ENCODE measurements around the gene IQSEC2. TPM values are rescaled to one million over a fixed set of nuclear protein-coding genes. Genes with fewer than 3 reads are reported as not detected.

IQSEC2 gene
- total and polyA plus RNA-seq, 2 of the 13 experiments (the other 11 are each of a cell fraction or from before 2014, with no cell fraction given), result 0.13 to 0.21 TPM

- TF ChIP-seq, protein P1, sequence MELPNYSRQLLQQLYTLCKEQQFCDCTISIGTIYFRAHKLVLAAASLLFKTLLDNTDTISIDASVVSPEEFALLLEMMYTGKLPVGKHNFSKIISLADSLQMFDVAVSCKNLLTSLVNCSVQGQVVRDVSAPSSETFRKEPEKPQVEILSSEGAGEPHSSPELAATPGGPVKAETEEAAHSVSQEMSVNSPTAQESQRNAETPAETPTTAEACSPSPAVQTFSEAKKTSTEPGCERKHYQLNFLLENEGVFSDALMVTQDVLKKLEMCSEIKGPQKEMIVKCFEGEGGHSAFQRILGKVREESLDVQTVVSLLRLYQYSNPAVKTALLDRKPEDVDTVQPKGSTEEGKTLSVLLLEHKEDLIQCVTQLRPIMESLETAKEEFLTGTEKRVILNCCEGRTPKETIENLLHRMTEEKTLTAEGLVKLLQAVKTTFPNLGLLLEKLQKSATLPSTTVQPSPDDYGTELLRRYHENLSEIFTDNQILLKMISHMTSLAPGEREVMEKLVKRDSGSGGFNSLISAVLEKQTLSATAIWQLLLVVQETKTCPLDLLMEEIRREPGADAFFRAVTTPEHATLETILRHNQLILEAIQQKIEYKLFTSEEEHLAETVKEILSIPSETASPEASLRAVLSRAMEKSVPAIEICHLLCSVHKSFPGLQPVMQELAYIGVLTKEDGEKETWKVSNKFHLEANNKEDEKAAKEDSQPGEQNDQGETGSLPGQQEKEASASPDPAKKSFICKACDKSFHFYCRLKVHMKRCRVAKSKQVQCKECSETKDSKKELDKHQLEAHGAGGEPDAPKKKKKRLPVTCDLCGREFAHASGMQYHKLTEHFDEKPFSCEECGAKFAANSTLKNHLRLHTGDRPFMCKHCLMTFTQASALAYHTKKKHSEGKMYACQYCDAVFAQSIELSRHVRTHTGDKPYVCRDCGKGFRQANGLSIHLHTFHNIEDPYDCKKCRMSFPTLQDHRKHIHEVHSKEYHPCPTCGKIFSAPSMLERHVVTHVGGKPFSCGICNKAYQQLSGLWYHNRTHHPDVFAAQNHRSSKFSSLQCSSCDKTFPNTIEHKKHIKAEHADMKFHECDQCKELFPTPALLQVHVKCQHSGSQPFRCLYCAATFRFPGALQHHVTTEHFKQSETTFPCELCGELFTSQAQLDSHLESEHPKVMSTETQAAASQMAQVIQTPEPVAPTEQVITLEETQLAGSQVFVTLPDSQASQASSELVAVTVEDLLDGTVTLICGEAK (IDR thresholded peaks at IDR 0.05), result no peak
- TF ChIP-seq, protein P1 (CRISPR knock-in tag; IDR thresholded peaks at IDR 0.05), result no peak
- TF ChIP-seq IKZF1 (IDR thresholded peaks at IDR 0.05), result no peak
These were observed 39.1 kb downstream of the IQSEC2 start (continued) for GRCh38 chrX:53242310-53242709.

DNA sequence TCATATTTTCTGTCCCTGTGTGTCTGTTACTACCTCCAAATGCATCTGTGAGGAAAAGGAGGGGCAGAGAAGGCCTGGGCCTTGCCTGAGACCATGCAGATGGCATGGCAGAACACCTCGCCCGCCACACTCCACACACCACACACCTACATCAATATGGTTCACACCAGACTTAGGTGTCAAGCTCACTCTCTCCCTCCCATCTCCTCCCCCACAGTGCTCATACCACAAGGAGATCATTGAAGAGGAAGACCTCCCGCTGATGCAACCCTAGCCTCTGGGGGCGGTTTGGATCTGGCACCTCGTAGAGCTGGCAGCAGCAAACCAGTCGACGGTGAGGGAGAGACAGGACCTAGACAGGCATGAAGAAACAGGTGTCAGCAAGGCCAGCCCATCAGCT lies 39.8 kb downstream of the IQSEC2 start:
- BruUV-seq (replicated peaks), result no TSS peak
- ATAC-seq, result no peak
- FAIRE-seq, result no peak
- no CpG with 5 or more reads among the region's 7 CpGs for WGBS (ENCODE audit: low lambda C conversion rate)
- Histone ChIP-seq H3K4me3 (replicated peaks in 1 of 3; ENCODE audit: insufficient read depth in 1 of 3, low read depth in 2 of 3, low read length in 3 of 3) (no peak overlapping the region), H3K79me2 (ENCODE audit: insufficient read depth, low read length) (no peaks in the 10 kb centered on the region), H3K27ac (ENCODE audit: extremely low read length, insufficient read depth, low read length) (no peak overlapping the region), H3K4me2 (ENCODE audit: low read depth, low read length) (no peak overlapping the region), H3K4me1 (ENCODE audit: insufficient read depth, low read length) (0 out of 2 replicates have a peak, but pooled peaks cover 1% of the 10 kb centered on the region), H4K20me1 (ENCODE audit: insufficient read depth, low read length) (no peaks in the 10 kb centered on the region), H2AFZ (ENCODE audit: low read length) (no peak overlapping the region), H3K36me3 (replicated peaks in 1 of 2; ENCODE audit: control insufficient read depth in 1 of 2, insufficient read depth in 2 of 2, low read length in 2 of 2) (no peaks in the 10 kb centered on the region), H3K27me3 (ENCODE audit: control insufficient read depth in 1 of 2, insufficient read depth in 2 of 2, low read length in 2 of 2) (no peaks in the 10 kb centered on the region; a peak in 1 of 5 replicates), H3K9ac (ENCODE audit: insufficient read depth, low read depth, low read length) (no peak overlapping the region), H3K9me3 (ENCODE audit: low read length) (no peaks in the 10 kb centered on the region)
- TF ChIP-seq HNRNPH1 (optimal IDR thresholded peaks at IDR 0.05; ENCODE audit: low read depth, low read length) (no peak), ZNF570 (CRISPR knock-in tag; IDR thresholded peaks at IDR 0.05; ENCODE audit: borderline replicate concordance) (no peak), KLF13 (CRISPR knock-in tag; IDR thresholded peaks at IDR 0.05) (no peak), ZC3H4 (CRISPR knock-in tag; IDR thresholded peaks at IDR 0.05; ENCODE audit: borderline replicate concordance) (no peak), ZFAT (CRISPR knock-in tag; conservative IDR thresholded peaks at IDR 0.05) (no peak), ATM (IDR thresholded peaks at IDR 0.05; ENCODE audit: borderline replicate concordance) (no peak)
- DNase-seq (ENCODE audit: low spot score), result no peak
- ChIA-PET CTCF (ENCODE audit: low intra/inter-chr PET ratio, low total read pairs) (no interaction called here), POLR2A (no interaction called here)
- in situ Hi-C loops (cut with HindIII; ENCODE audit: extremely low pct_ligation_motif_present, low pct_unique_long_range_greater_than_20kb), result no loop called here
- intact Hi-C loops (cut with micrococcal nuclease; ENCODE audit: unreplicated experiment), result no loop called here
